Measurements from ENCODE around the gene TTC7B.
"Not testable (repeated sequence)": the region's sequence is repeated elsewhere in the genome, so short reads cannot be mapped to it uniquely, and the experiment has no call there.

The TTC7B gene

GRCh38 chr14:90536511-90537191 lies 279.6 kb downstream of the TTC7B start:
- DNase-seq = no peak

DNA sequence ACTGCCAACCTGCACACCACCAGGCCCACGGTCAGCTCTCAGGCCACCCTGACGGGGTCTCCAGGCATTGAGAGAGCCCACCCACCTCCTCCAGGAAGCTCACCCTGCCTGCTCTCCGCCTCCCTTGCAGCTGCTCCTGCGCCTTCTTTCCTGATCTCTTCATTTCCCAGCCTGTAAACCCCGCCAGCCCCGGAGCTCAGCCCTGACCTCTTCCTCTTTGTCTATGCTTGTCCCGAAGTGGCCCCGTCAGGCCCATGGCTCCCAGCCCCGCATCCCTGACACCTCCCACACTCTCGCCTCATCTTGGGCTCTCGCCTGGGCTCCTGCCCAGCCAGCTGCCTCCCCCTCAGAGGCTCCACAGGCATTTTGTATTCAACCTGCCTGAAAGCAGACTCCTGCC lies 280.1 kb downstream of the TTC7B start:
- DNase-seq = no peak

GRCh38 chr14:90535556-90536090 lies 280.6 kb downstream of the TTC7B start:
- no peak for DNase-seq

DNA sequence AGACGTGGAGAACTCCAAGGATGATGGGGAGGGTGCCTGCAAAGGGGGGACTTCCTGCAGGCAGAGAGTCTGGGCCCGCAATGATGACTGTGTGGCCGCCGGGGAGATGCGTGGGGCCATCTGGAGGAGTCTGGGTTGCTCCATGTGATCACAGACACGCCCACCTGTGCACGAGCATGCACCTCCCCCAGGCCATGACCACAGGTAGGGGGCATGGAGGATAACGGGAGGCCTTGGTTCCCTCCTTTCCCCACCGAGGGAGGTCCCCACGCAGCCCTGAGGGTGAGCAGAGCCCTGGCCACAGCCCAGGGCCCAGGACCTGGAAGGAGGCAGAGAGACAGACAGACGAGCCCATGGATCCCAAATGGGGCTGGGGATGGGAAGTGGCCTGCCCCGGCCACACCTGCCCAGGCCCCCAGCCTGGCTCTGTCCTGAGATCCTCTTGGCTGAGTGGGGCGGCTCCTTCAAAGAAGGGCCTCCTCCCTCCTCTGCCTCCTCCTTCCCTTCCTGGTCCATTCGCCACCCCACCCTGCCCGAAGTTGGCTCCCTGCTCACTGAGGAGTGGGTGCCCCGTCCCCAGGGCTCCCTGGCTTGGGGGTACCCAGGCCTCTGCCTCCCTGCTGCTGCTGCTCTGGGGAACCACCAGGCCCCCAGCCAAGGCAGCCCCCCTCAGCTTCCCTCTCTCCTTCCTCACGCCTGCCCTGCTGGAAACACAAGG lies 281.2 kb downstream of the TTC7B start:
- DNase-seq = no peak

- no peak for DNase-seq
These were observed 282.0 kb downstream of the TTC7B start for GRCh38 chr14:90534091-90534837.

- no peak for DNase-seq
These were observed 282.6 kb downstream of the TTC7B start for GRCh38 chr14:90533591-90534021.

DNA sequence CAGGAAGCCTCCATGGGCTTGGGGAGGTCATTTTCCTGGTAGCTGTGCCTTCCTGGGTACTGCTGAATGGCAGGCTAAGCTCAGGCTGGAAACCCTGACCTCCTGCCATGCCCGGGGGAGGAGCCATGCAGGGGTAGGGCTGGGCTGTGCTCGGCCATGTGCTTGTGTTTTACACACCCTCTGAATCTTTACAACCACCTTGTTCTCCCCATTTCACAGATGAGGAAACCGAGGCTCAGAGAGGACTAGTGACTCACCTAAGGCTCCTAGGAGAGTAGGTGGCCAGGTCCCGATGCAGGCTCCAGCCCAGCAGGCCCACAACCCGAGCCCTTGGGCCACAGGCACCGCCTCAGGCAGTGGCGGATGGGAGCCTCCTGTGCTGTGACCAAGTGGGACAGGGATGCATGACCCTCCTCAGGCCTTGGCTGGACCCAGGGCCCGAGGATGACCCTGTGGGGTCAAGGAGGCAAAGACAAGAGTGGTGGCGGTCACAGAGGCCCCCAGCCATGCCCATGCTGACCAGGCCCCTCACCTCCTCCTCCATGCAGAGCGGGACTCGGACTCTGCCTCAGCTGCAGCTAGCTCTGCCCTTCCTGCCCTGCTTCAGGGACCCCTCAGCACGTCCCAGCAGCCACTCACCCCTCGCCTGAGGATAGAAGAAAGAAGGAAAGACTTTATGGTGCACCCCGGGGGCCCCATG lies 283.3 kb downstream of the TTC7B start:
- no peak for DNase-seq

GRCh38 chr14:90531497-90531896 lies 284.7 kb downstream of the TTC7B start:
- DNase-seq = no peak

- no peak for DNase-seq
These were observed 285.7 kb downstream of the TTC7B start for GRCh38 chr14:90530523-90530922.

- DNase-seq = no peak
These were observed 288.3 kb downstream of the TTC7B start for GRCh38 chr14:90527978-90528377.

- DNase-seq = not testable (repeated sequence)
These were observed 289.7 kb downstream of the TTC7B start for GRCh38 chr14:90526536-90526935.

GRCh38 chr14:90525353-90526028 lies 290.7 kb downstream of the TTC7B start:
- not testable (repeated sequence) for DNase-seq

GRCh38 chr14:90523961-90524875 lies 292.0 kb downstream of the TTC7B start:
- no peak for DNase-seq

- no peak for DNase-seq
These were observed 292.7 kb downstream of the TTC7B start for GRCh38 chr14:90523544-90523943.

GRCh38 chr14:90522571-90523191 lies 293.5 kb downstream of the TTC7B start:
- no peak for DNase-seq

GRCh38 chr14:90521930-90522483 lies 294.2 kb downstream of the TTC7B start:
- DNase-seq = no peak

GRCh38 chr14:90521084-90521929 lies 294.9 kb downstream of the TTC7B start:
- peak; percentile 82 for DNase-seq

DNA sequence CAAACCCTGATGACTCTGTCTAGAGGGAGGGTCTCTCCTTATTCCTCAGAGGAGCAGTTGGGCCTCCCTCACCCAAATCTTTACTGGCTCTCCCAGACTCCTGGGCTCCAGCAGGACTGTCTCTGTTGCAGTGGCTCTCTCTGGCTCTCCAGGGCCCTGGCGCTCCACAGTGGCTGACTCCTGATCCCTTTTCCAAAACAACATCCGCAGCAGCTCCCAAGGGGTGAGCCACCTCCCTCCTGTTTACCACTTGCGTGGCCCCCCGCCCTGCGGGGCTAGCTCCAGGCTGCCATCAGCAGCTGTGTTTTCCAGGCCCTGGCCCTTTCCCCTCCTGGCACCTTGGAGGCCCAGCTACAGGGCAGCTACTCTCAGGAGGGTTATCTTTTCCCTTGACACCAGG lies 295.9 kb downstream of the TTC7B start:
- peak; percentile 36 for DNase-seq

GRCh38 chr14:90519262-90519920 lies 296.8 kb downstream of the TTC7B start:
- no peak for DNase-seq
